ENCODE measurements around the gene NRG2. TPM values are rescaled to one million over a fixed set of nuclear protein-coding genes. Genes with fewer than 3 reads are reported as not detected.
A peak's percentile ranks its signal among the peaks of the same experiment; 100 is the strongest.

NRG2 gene
- polyA plus RNA-seq, 2 of the 4 experiments (the other 2 are of a cell fraction), result 1.0 to 1.1 TPM

- H3K9me3 ChIP-seq, result no peaks in the 10 kb centered on the region
- FAIRE-seq (no peak), ATAC-seq (no peak), DNase-seq (ENCODE audit: low read depth in 1 of 2, low spot score in 1 of 2) (no peak)
- H3K4me3 ChIP-seq, result no peak overlapping the region
- TF ChIP-seq RAD21 (conservative IDR thresholded peaks at IDR 0.05 in 1 of 2, IDR thresholded peaks at IDR 0.05 in 1 of 2) (no peak), ZSCAN20 (CRISPR knock-in tag; IDR thresholded peaks at IDR 0.05) (no peak), FOXS1 (CRISPR knock-in tag; IDR thresholded peaks at IDR 0.05) (no peak), JUNB (IDR thresholded peaks at IDR 0.05) (no peak), GATA3 (IDR thresholded peaks at IDR 0.05; ENCODE audit: borderline replicate concordance) (no peak), HOXB5 (CRISPR knock-in tag; IDR thresholded peaks at IDR 0.05) (no peak), FOSB (CRISPR knock-in tag; IDR thresholded peaks at IDR 0.05) (no peak)
- ChIA-PET POLR2A (no interaction called here), CTCF (interaction anchor here (0.9 to 12.5 kb wide), 5 partner anchors 8 to 117 kb away, joined by 3 to 193 read pairs (median 10); no protein-coding TSS in a partner anchor)
- no peak overlapping the region for H3K27ac ChIP-seq
- H3K4me2 ChIP-seq, result no peak overlapping the region
- 86% methylated on average over 19 of the region's 19 CpGs for WGBS (ENCODE audit: missing lambda C conversion rate)
- H3K4me1 ChIP-seq, result peaks cover 6% of the 10 kb centered on the region
Measured at GRCh38 chr5:139851558-139851957, 191.5 kb downstream of the NRG2 start.

- 69% methylated on average over 3 of the region's 3 CpGs for WGBS (ENCODE audit: missing lambda C conversion rate)
- CTCF ChIA-PET, result interaction anchor here (0.8 to 12.5 kb wide), 5 partner anchors 22 to 118 kb away, joined by 4 to 193 read pairs (median 4); no protein-coding TSS in a partner anchor
- Histone ChIP-seq H3K9me3 (no peaks in the 10 kb centered on the region), H3K4me3 (no peak overlapping the region), H3K27ac (no peak overlapping the region), H3K4me1 (peaks cover 6% of the 10 kb centered on the region), H3K4me2 (no peak overlapping the region)
- ATAC-seq (no peak; a peak in 2 of 6 replicates), FAIRE-seq (no peak), DNase-seq (ENCODE audit: low read depth in 1 of 2, low spot score in 1 of 2) (no peak)
- POLR2A ChIA-PET, result interaction anchor here (1.1 kb wide), 1 partner anchor 258 kb away, joined by 6 read pairs; no protein-coding TSS in a partner anchor
- TF ChIP-seq JUN (IDR thresholded peaks at IDR 0.05) (no peak), ZFP36 (IDR thresholded peaks at IDR 0.05; ENCODE audit: borderline replicate concordance, partially characterized antibody) (no peak), HEYL (CRISPR knock-in tag; IDR thresholded peaks at IDR 0.05) (no peak), FOXS1 (CRISPR knock-in tag; IDR thresholded peaks at IDR 0.05) (no peak), HOXA7 (CRISPR knock-in tag; IDR thresholded peaks at IDR 0.05) (no peak), TFCP2L1 (CRISPR knock-in tag; IDR thresholded peaks at IDR 0.05) (no peak), KDM1A (IDR thresholded peaks at IDR 0.05; ENCODE audit: low read depth) (no peak), CBX8 (IDR thresholded peaks at IDR 0.05) (no peak)
Measured at GRCh38 chr5:139850423-139851016, 192.6 kb downstream of the NRG2 start.

GRCh38 chr5:139849942-139850341 is 193.2 kb downstream of the NRG2 start:
- ChIA-PET POLR2A (interaction anchor here (1.1 kb wide), 1 partner anchor 258 kb away, joined by 6 read pairs; no protein-coding TSS in a partner anchor), CTCF (interaction anchor here (0.8 to 12.5 kb wide), 8 partner anchors 13 to 119 kb away, joined by 3 to 193 read pairs (median 4); no protein-coding TSS in a partner anchor)
- no peak for FAIRE-seq
- Histone ChIP-seq H3K4me1 (peaks cover 6% of the 10 kb centered on the region), H3K4me2 (no peak overlapping the region), H3K27ac (no peak overlapping the region), H3K4me3 (no peak overlapping the region), H3K9me3 (no peaks in the 10 kb centered on the region)
- TF ChIP-seq SMC3 (IDR thresholded peaks at IDR 0.05) (no peak), KDM5A (IDR thresholded peaks at IDR 0.05) (no peak), NR3C1 (IDR thresholded peaks at IDR 0.05) (no peak), MAFK (IDR thresholded peaks at IDR 0.05; ENCODE audit: partially characterized antibody) (no peak), RAD21 (conservative IDR thresholded peaks at IDR 0.05 in 1 of 2, IDR thresholded peaks at IDR 0.05 in 1 of 2) (no peak), FOSL2 (IDR thresholded peaks at IDR 0.05) (no peak), FOSL2 (CRISPR knock-in tag; IDR thresholded peaks at IDR 0.05) (no peak), FOXS1 (CRISPR knock-in tag; IDR thresholded peaks at IDR 0.05) (no peak), HMGXB4 (CRISPR knock-in tag; IDR thresholded peaks at IDR 0.05; ENCODE audit: borderline replicate concordance) (no peak), RCOR1 (IDR thresholded peaks at IDR 0.05; ENCODE audit: low read depth, low read length) (no peak), CHD4 (IDR thresholded peaks at IDR 0.05; ENCODE audit: borderline replicate concordance) (no peak), JUN (IDR thresholded peaks at IDR 0.05) (no peak), EP300 (IDR thresholded peaks at IDR 0.05) (no peak), E2F6 (IDR thresholded peaks at IDR 0.05; ENCODE audit: borderline replicate concordance, low read depth) (no peak)
- peak in 1 of 2 experiments; percentile 5; a peak in 3 of 6 replicates for ATAC-seq
- 88% methylated on average over 2 of the region's 2 CpGs for WGBS (ENCODE audit: missing lambda C conversion rate)
- no peak for DNase-seq (ENCODE audit: low read depth in 1 of 2, low spot score in 1 of 2)

All from A549 (cell line).